Mesenchymal stem cell (in vitro differentiated cells and primary cell): ENCODE results near the gene CILP.
A peak's percentile ranks its signal among the peaks of the same experiment; 100 is the strongest.
"Not testable (repeated sequence)": the region's sequence is repeated elsewhere in the genome, so short reads cannot be mapped to it uniquely, and the experiment has no call there.

Source experiments
- DNase-seq: peaks from one replicate; pipeline ENCODE4 v3.0.0-alpha.2; 2013
- H2AFZ ChIP-seq: one replicate; pipeline ENCODE4 v1.6.1; 2013; ENCODE audit warnings: low read depth, mild to moderate bottlenecking, control low read depth, inconsistent platforms, low read length, moderate library complexity
- H2AK5ac ChIP-seq: 2 replicates; pipeline ENCODE4 v1.6.1; 2013; ENCODE audit warnings: low read length, moderate library complexity, mild to moderate bottlenecking, inconsistent platforms; ENCODE audit not compliant: severe bottlenecking
- H2BK120ac ChIP-seq: one replicate; pipeline ENCODE4 v1.6.1; 2013; ENCODE audit warnings: low read depth, mild to moderate bottlenecking, inconsistent platforms, low read length, moderate library complexity
- H2BK12ac ChIP-seq, 2 experiments: one replicate each; pipeline ENCODE4 v1.6.1; 2013; ENCODE audit warnings: inconsistent platforms in 2 of 2, low read length in 2 of 2, mild to moderate bottlenecking in 2 of 2, moderate library complexity in 2 of 2, control low read depth in 1 of 2
- H2BK15ac ChIP-seq: one replicate; pipeline ENCODE4 v1.6.1; 2013; ENCODE audit warnings: mild to moderate bottlenecking, low read depth, inconsistent platforms; ENCODE audit not compliant: poor library complexity, severe bottlenecking
- H2BK5ac ChIP-seq: 2 replicates; pipeline ENCODE4 v1.6.1; 2013; ENCODE audit warnings: low read depth, mild to moderate bottlenecking, low read length, control low read depth, inconsistent platforms; ENCODE audit not compliant: poor library complexity, severe bottlenecking
- H3K14ac ChIP-seq, 2 experiments: one replicate each; pipeline ENCODE4 v1.6.1; 2013; ENCODE audit warnings: inconsistent platforms in 2 of 2, low read length in 2 of 2, control low read depth in 1 of 2, mild to moderate bottlenecking in 1 of 2, moderate library complexity in 1 of 2
- H3K18ac ChIP-seq, 2 experiments: one replicate each; pipeline ENCODE4 v1.6.1; 2013; ENCODE audit warnings: inconsistent platforms in 2 of 2, low read length in 2 of 2, control low read depth in 1 of 2, low read depth in 1 of 2, mild to moderate bottlenecking in 1 of 2
- H3K23ac ChIP-seq, 2 experiments: one replicate each; pipeline ENCODE4 v1.6.1; 2013; ENCODE audit warnings: inconsistent platforms in 2 of 2, low read length in 2 of 2, mild to moderate bottlenecking in 2 of 2, moderate library complexity in 2 of 2, control low read depth in 1 of 2
- H3K27ac ChIP-seq: 2 replicates; pipeline ENCODE4 v1.5.1; 2013; ENCODE audit warnings: mild to moderate bottlenecking, moderate library complexity, low read length, control low read depth, inconsistent platforms; ENCODE audit not compliant: poor library complexity, severe bottlenecking
- H3K27me3 ChIP-seq, 2 experiments: 2 replicates each; pipeline versions ENCODE4 v1.6.1 to v1.7.0; 2013; ENCODE audit warnings: low read length in 2 of 2, mild to moderate bottlenecking in 2 of 2, moderate library complexity in 2 of 2, control low read depth in 1 of 2, inconsistent platforms in 1 of 2; ENCODE audit not compliant: control insufficient read depth in 1 of 2, insufficient read depth in 1 of 2
- H3K36me3 ChIP-seq, 2 experiments: 2 replicates each; pipeline versions ENCODE4 v1.6.1 to v1.7.0; 2013; ENCODE audit warnings: low read length in 2 of 2, control low read depth in 1 of 2, inconsistent platforms in 1 of 2, low read depth in 1 of 2, mild to moderate bottlenecking in 1 of 2; ENCODE audit not compliant: insufficient read depth in 2 of 2, control insufficient read depth in 1 of 2
- H3K4ac ChIP-seq, 2 experiments: one replicate each; pipeline ENCODE4 v1.6.1; 2013; ENCODE audit warnings: inconsistent platforms in 2 of 2, low read length in 2 of 2, mild to moderate bottlenecking in 2 of 2, moderate library complexity in 2 of 2, control low read depth in 1 of 2, low read depth in 1 of 2
- H3K4me1 ChIP-seq: 2 replicates; pipeline ENCODE4 v1.6.1; 2013; ENCODE audit warnings: low read depth, low read length, control low read depth; ENCODE audit not compliant: control insufficient read depth, insufficient read depth
- H3K4me2 ChIP-seq: 2 replicates; pipeline ENCODE4 v1.6.1; 2013; ENCODE audit warnings: low read length, mild to moderate bottlenecking, inconsistent platforms; ENCODE audit not compliant: poor library complexity, severe bottlenecking
- H3K4me3 ChIP-seq, 2 experiments: 2 replicates each; pipeline versions ENCODE4 v1.5.1 to v1.7.0; 2013; ENCODE audit warnings: low read length in 2 of 2, mild to moderate bottlenecking in 2 of 2, control low read depth in 1 of 2, low read depth in 1 of 2; ENCODE audit not compliant: insufficient read depth in 1 of 2
- H3K79me1 ChIP-seq: replicated peaks from 2 replicates; pipeline ENCODE4 v1.6.1; 2013; ENCODE audit warnings: mild to moderate bottlenecking, control low read depth, low read length, inconsistent platforms; ENCODE audit not compliant: poor library complexity, severe bottlenecking
- H3K9ac ChIP-seq: 2 replicates; pipeline ENCODE4 v1.7.0; 2013; ENCODE audit warnings: mild to moderate bottlenecking, low read length, moderate library complexity
- H3K9me3 ChIP-seq: 2 replicates; pipeline ENCODE4 v1.7.0; 2013; ENCODE audit warnings: mild to moderate bottlenecking, low read length; ENCODE audit not compliant: control insufficient read depth
- H4K8ac ChIP-seq: one replicate; pipeline ENCODE4 v1.6.1; 2013; ENCODE audit warnings: inconsistent platforms, mild to moderate bottlenecking, low read length, moderate library complexity
- H4K91ac ChIP-seq: one replicate; pipeline ENCODE4 v1.6.1; 2013; ENCODE audit warnings: mild to moderate bottlenecking, low read length, inconsistent platforms
- whole genome bisulfite sequencing: methylation state at CpG from one replicate; pipeline ENCODE4 v1.1.7; 2013; ENCODE audit warnings: mixed read lengths; 5-methylcytosine and 5-hydroxymethylcytosine counted together

Gene CILP

DNA sequence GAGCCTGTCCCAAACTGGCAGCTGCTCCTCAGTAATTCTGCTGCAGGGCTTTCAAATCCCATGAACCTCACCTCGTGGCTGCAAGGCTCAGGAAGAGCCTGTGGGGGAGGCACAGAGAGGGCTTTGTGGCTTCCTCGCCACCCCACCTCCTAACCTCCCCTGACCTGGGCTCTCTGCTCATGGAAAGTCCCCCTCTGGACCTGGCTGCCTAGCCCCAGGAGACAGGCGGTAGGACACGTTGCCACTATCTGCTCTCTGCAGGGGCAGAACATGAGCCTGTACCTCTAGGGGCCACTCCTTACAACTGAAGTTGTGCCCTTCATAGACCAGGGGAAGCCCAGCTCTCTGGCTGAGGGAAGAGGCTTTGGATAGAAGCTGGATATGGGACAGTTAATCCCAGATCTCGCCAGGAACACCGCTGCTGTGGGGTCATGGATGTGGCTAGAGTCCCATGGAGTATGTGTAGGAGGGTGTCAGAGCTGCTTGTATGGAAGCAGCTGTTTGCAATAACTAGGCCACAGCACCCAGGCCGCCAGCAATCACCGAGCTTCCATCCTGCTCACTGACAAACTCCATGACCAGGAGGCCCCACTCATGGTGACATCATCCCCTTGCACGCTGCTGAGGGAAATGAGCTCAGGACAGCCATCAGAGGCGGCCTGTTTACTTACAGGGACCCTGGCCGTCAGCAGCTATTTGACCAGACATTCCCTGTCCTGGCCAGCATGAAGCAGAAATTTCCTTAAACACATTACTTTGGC, 34.0 kb upstream of the CILP start:
- Histone ChIP-seq H2BK5ac (no peak overlapping the region), H4K91ac (peak overlapping the region; percentile 89), H3K27ac (no peak overlapping the region), H3K4ac (peak overlapping the region in 1 of 2 experiments; percentile 64), H2BK15ac (peak overlapping the region; percentile 98), H2BK120ac (peak overlapping the region; percentile 73), H2AK5ac (no peak overlapping the region), H3K9ac (peak overlapping the region; percentile 39), H3K36me3 (peaks cover 0 to 17% of the 10 kb centered on the region in 2 experiments), H3K18ac (peak overlapping the region; percentile 52 to 86), H3K27me3 (no peaks in the 10 kb centered on the region), H2BK12ac (no peak overlapping the region), H3K23ac (peak overlapping the region; percentile 46 to 90), H3K9me3 (no peaks in the 10 kb centered on the region), H2AFZ (peak overlapping the region; percentile 11), H3K4me3 (peak overlapping the region in 1 of 2 experiments; percentile 0), H3K79me1 (no peaks in the 10 kb centered on the region), H3K14ac (peak overlapping the region in 1 of 2 experiments; percentile 0), H3K4me1 (peaks cover 20% of the 10 kb centered on the region), H4K8ac (peak overlapping the region; percentile 97), H3K4me2 (no peak overlapping the region)
- WGBS: 43% methylated on average over 11 of the region's 11 CpGs
- peak; percentile 93 for DNase-seq

DNA sequence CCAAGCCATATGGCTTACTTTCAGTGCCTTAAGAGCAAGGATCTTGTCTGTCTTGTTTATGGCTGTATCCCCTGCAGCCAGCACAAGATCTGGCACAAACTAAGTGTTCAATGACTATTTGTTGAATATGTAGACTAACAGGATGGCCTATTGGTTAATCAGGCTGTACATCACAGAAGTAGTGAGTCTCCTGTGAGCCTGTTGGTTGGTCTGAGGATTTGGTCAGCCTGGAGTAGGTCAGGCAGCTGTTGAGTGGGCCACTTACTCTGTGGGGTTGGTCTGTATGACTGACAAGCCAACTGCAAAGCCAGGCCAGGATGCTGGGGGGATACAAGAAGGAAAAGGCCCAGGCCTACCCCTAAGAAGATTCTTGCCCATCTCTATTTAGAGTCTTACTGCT, 33.4 kb upstream of the CILP start:
- peak overlapping the region; percentile 98 for H2BK15ac ChIP-seq
- no peak overlapping the region for H3K4me3 ChIP-seq
- no peak overlapping the region for H3K23ac ChIP-seq
- peak overlapping the region; percentile 97 for H4K8ac ChIP-seq
- peak overlapping the region in 1 of 2 experiments; percentile 10 for H3K14ac ChIP-seq
- no peak overlapping the region for H3K9ac ChIP-seq
- no peaks in the 10 kb centered on the region for H3K79me1 ChIP-seq
- H2AK5ac ChIP-seq: no peak overlapping the region
- peaks cover 0 to 17% of the 10 kb centered on the region in 2 experiments for H3K36me3 ChIP-seq
- peak overlapping the region; percentile 8 for H2BK120ac ChIP-seq
- peaks cover 21% of the 10 kb centered on the region for H3K4me1 ChIP-seq
- peak overlapping the region in 1 of 2 experiments; percentile 86 for H3K18ac ChIP-seq
- no peaks in the 10 kb centered on the region for H3K9me3 ChIP-seq
- H3K27me3 ChIP-seq: no peaks in the 10 kb centered on the region
- no peak overlapping the region for H2BK5ac ChIP-seq
- H3K4ac ChIP-seq: peak overlapping the region in 1 of 2 experiments; percentile 42
- H3K4me2 ChIP-seq: no peak overlapping the region
- H4K91ac ChIP-seq: no peak overlapping the region
- no peak overlapping the region for H3K27ac ChIP-seq
- no peak for DNase-seq
- no peak overlapping the region for H2AFZ ChIP-seq
- no peak overlapping the region for H2BK12ac ChIP-seq

DNA sequence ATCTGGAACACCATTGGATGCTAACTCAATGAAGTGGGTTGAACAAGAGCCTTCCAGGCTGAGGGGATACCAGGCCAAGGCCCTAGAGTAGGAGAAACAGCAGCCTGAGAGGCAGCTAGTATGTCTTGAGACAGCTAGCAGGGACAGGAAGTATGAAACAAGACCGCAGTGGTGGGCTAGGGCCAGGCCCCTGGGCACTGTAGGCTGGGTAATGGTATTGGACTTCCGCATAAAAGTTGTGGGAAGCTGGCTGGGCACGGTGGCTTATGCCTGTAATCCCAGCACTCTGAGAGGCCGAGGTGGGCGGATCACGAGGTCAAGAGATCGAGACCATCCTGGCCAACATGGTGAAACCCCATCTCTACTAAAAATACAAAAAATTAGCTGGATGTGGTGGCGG, 25.2 kb upstream of the CILP start:
- WGBS: 96% methylated on average over 4 of the region's 8 CpGs
- H3K23ac ChIP-seq, H2BK5ac ChIP-seq, H3K36me3 ChIP-seq, H3K4me1 ChIP-seq, H3K4me2 ChIP-seq, H4K91ac ChIP-seq, H3K9ac ChIP-seq, H3K27ac ChIP-seq, H3K18ac ChIP-seq, H4K8ac ChIP-seq, H3K27me3 ChIP-seq, H3K4ac ChIP-seq, H3K14ac ChIP-seq, H2BK12ac ChIP-seq, DNase-seq, H3K9me3 ChIP-seq, H3K79me1 ChIP-seq, H2AFZ ChIP-seq, H2AK5ac ChIP-seq, H3K4me3 ChIP-seq, H2BK120ac ChIP-seq: not testable (repeated sequence)
- H2BK15ac ChIP-seq: peak overlapping the region; percentile 80

DNA sequence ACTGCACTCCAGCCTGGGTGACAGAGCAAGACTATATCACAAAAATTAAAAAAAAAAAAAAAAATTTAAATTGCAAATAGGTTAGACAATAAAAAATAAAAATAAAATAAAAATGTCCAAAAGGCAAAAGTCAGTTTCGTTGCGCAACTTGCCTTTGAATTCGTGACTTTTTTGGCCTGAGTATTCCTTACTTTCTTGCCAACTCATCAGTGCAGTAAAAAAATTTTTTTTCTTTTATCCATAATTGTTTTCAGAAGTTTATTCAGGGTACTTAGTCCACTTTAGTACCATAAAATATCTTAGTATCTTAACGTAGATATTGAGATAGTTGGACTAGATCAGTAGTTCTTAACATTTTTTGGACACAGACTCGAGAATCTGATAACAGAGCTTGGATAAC, 22.4 kb upstream of the CILP start:
- WGBS: 88% methylated on average over 5 of the region's 5 CpGs
- Histone ChIP-seq H2BK5ac (no peak overlapping the region), H3K14ac (no peak overlapping the region), H3K23ac (no peak overlapping the region), H2BK15ac (no peak overlapping the region), H2AK5ac (no peak overlapping the region), H3K4me3 (no peak overlapping the region), H3K18ac (no peak overlapping the region), H3K79me1 (no peaks in the 10 kb centered on the region), H3K27me3 (no peaks in the 10 kb centered on the region), H3K4me2 (no peak overlapping the region), H2AFZ (no peak overlapping the region), H3K9me3 (no peaks in the 10 kb centered on the region), H3K36me3 (no peaks in the 10 kb centered on the region), H4K8ac (no peak overlapping the region), H3K27ac (no peak overlapping the region), H4K91ac (no peak overlapping the region), H2BK120ac (no peak overlapping the region), H2BK12ac (no peak overlapping the region), H3K9ac (no peak overlapping the region), H3K4ac (no peak overlapping the region), H3K4me1 (peaks cover 3% of the 10 kb centered on the region)
- DNase-seq: no peak
